ENCODE results near the gene NAPB. TPM values are rescaled to one million over a fixed set of nuclear protein-coding genes. Genes with fewer than 3 reads are reported as not detected.
A peak's percentile ranks its signal among the peaks of the same experiment; 100 is the strongest.
"Not testable (repeated sequence)": the region's sequence is repeated elsewhere in the genome, so short reads cannot be mapped to it uniquely, and the experiment has no call there.

The NAPB gene
- total RNA-seq = 10 to 100 TPM in 3 of 4 donors, 1 to 10 TPM in 1; 7.0 to 14.8 (median 13.1) TPM

- peak in 2 of 3 donors; percentile 48 to 52 for TF ChIP-seq CTCF (IDR thresholded peaks at IDR 0.05)
- DNase-seq (ENCODE audit: low spot score) = peak; percentile 79
- peak; percentile 97 for ATAC-seq (ENCODE audit: low FRiP score)
Measured at GRCh38 chr20:23420943-23421931, at the start of gene NAPB. NAPB (minus strand) TSS chr20:23421488; CDS start chr20:23421402, 86 bp downstream.

DNA sequence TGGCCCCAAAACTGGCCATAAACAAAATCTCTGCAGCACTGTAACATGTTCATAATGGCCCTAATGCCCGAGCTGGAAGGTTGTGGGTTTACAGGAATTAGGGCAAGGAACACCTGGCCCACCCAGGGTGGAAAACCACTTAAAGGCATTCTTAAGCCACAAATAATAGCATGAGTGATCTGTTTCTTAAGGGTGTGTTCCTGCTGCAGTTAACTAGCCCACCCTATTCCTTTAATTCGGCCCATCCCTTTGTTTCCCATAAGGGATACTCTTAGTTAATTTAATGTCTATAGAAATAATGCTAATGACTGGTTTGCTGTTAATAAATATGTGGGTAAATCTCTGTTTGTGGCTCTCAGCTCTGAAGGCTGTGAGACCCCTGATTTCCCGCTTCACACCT is 45.7 kb upstream of the NAPB start:
- DNase-seq (ENCODE audit: low spot score); ATAC-seq (ENCODE audit: low FRiP score): not testable (repeated sequence)

DNA sequence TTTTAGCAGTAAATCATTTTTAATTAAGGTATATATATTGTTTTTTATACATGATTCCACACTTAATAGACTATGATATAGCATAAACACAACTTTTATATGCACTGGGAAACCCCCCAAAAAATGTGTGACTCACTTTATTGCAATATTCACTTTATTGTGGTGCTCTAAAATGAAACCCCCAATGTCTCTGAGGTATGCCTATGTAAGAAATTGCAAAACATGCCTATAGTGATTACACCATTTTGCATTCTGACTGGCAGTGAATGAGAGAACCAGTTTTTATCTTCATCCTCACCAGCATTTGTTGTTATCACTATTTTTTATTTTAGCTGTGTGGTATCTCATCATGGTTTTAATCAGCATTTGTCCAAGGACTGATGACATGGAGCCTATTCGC is 39.9 kb upstream of the NAPB start:
- ATAC-seq (ENCODE audit: low FRiP score) = no peak
- no peak for DNase-seq (ENCODE audit: low spot score)
- TF ChIP-seq CTCF (IDR thresholded peaks at IDR 0.05) = no peak

DNA sequence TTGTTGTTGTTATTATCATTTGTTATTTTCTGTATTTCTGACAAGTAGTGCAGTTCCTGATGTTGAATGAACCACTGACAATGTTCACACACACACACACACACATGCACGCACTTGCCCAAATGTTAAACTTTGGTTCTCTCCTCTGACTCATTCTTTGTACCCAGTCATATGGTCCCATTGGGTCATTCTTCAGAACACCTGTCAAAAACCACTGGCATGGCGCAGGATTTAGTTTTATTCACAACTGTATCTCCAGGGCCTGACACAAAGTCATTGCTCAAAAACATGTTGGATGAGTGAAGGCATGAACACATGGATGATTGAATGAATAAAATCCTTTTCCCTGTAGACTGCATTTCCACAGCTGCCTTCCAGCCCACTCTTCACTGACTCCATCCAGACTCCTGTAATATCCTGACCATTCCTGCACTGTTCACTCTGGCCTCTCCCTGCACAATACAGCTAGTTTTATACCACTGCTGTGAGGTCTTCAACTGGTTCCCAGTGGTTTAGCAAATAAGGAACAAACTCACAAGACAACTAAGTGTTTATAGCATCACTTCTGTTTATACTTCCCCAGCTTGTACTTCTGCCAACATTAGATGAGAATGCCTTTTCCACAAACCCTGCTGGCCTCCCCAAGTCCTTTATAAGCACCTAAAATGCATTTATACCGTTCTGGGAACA is 38.3 kb upstream of the NAPB start:
- DNase-seq (ENCODE audit: low spot score) (no peak), ATAC-seq (ENCODE audit: low FRiP score) (no peak)
- TF ChIP-seq CTCF (IDR thresholded peaks at IDR 0.05) = no peak

DNA sequence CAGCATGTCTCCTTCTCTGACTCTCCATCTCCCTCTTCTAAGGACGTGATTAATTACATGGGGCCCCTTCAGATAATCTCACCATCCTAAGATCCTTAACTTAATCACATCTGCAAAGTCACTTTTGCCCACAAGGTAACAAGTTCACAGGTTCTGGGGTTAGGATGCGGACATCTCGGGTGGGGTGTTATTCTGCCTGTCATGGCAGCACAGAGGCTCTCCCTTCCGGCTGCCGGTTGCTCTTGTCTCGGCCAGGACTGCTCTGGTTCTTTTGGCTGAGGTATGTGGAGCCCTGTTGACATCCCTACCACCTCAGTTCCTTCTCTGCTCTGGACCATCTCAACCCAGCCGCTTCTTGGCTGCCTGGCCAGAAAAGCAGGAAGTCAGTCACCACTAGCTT is 35.6 kb upstream of the NAPB start:
- DNase-seq (ENCODE audit: low spot score) (no peak), ATAC-seq (ENCODE audit: low FRiP score) (no peak)
- no peak for TF ChIP-seq CTCF (IDR thresholded peaks at IDR 0.05)

- no peak for DNase-seq (ENCODE audit: low spot score)
- no peak for TF ChIP-seq CTCF (IDR thresholded peaks at IDR 0.05)
- no peak for ATAC-seq (ENCODE audit: low FRiP score)
Measured at GRCh38 chr20:23456409-23456808, 35.1 kb upstream of the NAPB start.

- DNase-seq (ENCODE audit: low spot score) (no peak), ATAC-seq (ENCODE audit: low FRiP score) (no peak)
- no peak for TF ChIP-seq CTCF (IDR thresholded peaks at IDR 0.05)
Measured at GRCh38 chr20:23455639-23456038, 34.4 kb upstream of the NAPB start.
